ENCODE results near the gene ITSN2.

Gene ITSN2

GRCh38 chr2:24276349-24276899, 83.9 kb downstream of the ITSN2 start:
- H3K27me3 Mint-ChIP-seq, result no peaks in the 10 kb centered on the region
- peaks cover 2% of the 10 kb centered on the region for H3K36me3 Mint-ChIP-seq
- no peaks in the 10 kb centered on the region for H3K4me1 Mint-ChIP-seq (ENCODE audit: low read depth)
- no peak overlapping the region for H3K27ac Mint-ChIP-seq
- no peak overlapping the region for H3K4me3 Mint-ChIP-seq
- no peaks in the 10 kb centered on the region for H3K9me3 Mint-ChIP-seq (ENCODE audit: low read depth)

- Mint-ChIP-seq H3K36me3 (peaks cover 2% of the 10 kb centered on the region), H3K9me3 (ENCODE audit: low read depth) (no peaks in the 10 kb centered on the region)
Measured at GRCh38 chr2:24274809-24275208, 85.5 kb downstream of the ITSN2 start.

DNA sequence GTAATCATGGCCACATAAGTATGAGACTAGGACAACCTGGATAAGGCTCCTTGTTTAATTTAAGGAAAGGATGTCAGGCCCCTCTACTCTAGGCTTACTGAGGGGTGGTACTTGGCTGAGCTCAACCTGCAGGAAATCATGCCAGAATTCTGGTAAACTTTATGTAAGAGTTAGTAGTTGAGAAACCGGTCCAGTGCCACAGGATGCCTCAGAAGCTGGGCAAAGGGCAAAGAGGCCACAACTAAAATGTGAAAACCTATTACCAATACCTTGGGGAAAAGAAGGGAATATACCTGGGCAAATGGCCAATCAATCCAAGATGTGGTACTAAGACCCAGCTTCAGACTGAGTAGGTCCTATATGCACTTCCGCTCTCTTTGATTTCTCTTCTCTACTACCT, 86.7 kb downstream of the ITSN2 start:
- Mint-ChIP-seq H3K4me1 (ENCODE audit: low read depth) (peaks cover 1% of the 10 kb centered on the region), H3K27me3 (no peaks in the 10 kb centered on the region), H3K9me3 (ENCODE audit: low read depth) (no peaks in the 10 kb centered on the region), H3K27ac (no peak overlapping the region), H3K36me3 (peaks cover 6% of the 10 kb centered on the region), H3K4me3 (no peak overlapping the region)

More at GRCh38 chr2:24274809-24275208, 85.5 kb downstream of the ITSN2 start:
- Mint-ChIP-seq H3K4me3 (no peak overlapping the region), H3K27ac (no peak overlapping the region), H3K4me1 (ENCODE audit: low read depth) (no peaks in the 10 kb centered on the region), H3K27me3 (no peaks in the 10 kb centered on the region)

DNA sequence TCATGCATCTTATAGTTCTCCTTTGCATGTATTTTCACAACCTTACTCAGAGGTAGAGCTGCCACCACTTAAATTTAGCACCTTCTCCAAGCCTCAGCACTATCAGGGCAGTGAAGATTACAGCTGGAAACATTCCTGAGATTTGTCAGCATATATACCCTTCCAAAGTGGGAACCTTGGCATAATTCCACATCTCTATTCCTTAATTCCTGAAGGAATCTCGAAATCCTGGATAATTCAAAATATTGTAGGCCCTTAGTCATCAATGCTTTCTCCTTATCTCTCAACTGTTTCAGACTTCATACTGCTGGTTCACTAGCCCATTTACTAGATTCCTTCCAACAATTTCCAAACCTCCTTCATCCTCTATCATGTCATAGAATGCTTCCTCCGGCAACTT, 87.4 kb downstream of the ITSN2 start:
- peaks cover 6% of the 10 kb centered on the region for H3K36me3 Mint-ChIP-seq
- peaks cover 1% of the 10 kb centered on the region for H3K4me1 Mint-ChIP-seq (ENCODE audit: low read depth)
- peak overlapping the region; percentile 1 for H3K27ac Mint-ChIP-seq
- no peaks in the 10 kb centered on the region for H3K9me3 Mint-ChIP-seq (ENCODE audit: low read depth)
- no peaks in the 10 kb centered on the region for H3K27me3 Mint-ChIP-seq
- H3K4me3 Mint-ChIP-seq, result no peak overlapping the region

GRCh38 chr2:24272161-24272802, 88.1 kb downstream of the ITSN2 start:
- Mint-ChIP-seq H3K36me3 (peaks cover 6% of the 10 kb centered on the region), H3K27ac (no peak overlapping the region), H3K4me3 (no peak overlapping the region), H3K9me3 (ENCODE audit: low read depth) (no peaks in the 10 kb centered on the region), H3K27me3 (no peaks in the 10 kb centered on the region), H3K4me1 (ENCODE audit: low read depth) (peaks cover 1% of the 10 kb centered on the region)

DNA sequence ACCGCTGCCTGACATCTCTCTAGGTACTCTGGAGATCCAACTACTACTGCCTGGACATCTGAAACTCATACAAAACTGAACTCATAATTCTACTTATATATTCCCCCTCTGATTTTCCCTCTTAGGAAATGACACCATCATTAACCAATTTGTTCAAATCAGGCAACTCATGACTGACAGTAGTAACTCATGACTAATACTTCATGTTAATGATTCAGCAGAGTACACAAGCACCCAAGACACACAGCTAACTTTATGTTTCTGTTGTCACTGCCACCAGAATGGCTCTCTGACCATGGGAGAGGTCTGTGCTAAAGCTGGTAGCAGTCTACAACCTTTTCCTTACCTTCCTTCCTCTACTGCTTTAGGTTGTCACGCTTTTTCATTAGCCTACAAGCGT, 91.1 kb downstream of the ITSN2 start:
- H3K9me3 Mint-ChIP-seq (ENCODE audit: low read depth), result no peaks in the 10 kb centered on the region
- peaks cover 11% of the 10 kb centered on the region for H3K36me3 Mint-ChIP-seq
- no peaks in the 10 kb centered on the region for H3K27me3 Mint-ChIP-seq
- H3K4me1 Mint-ChIP-seq (ENCODE audit: low read depth), result peaks cover 1% of the 10 kb centered on the region
- H3K27ac Mint-ChIP-seq, result peak overlapping the region; percentile 30
- no peak overlapping the region for H3K4me3 Mint-ChIP-seq

- peaks cover 10% of the 10 kb centered on the region for H3K36me3 Mint-ChIP-seq
Measured at GRCh38 chr2:24265212-24265611, 95.1 kb downstream of the ITSN2 start.

GRCh38 chr2:24262421-24262970, 97.8 kb downstream of the ITSN2 start:
- peaks cover 7% of the 10 kb centered on the region for H3K36me3 Mint-ChIP-seq
- H3K9me3 Mint-ChIP-seq (ENCODE audit: low read depth), result no peaks in the 10 kb centered on the region
- no peak overlapping the region for H3K4me3 Mint-ChIP-seq
- no peaks in the 10 kb centered on the region for H3K4me1 Mint-ChIP-seq (ENCODE audit: low read depth)
- H3K27me3 Mint-ChIP-seq, result no peaks in the 10 kb centered on the region
- H3K27ac Mint-ChIP-seq, result peak overlapping the region; percentile 52

More at GRCh38 chr2:24265212-24265611, 95.1 kb downstream of the ITSN2 start:
- Mint-ChIP-seq H3K4me3 (no peak overlapping the region), H3K27ac (peak overlapping the region; percentile 28), H3K9me3 (ENCODE audit: low read depth) (no peaks in the 10 kb centered on the region), H3K4me1 (ENCODE audit: low read depth) (peaks cover 1% of the 10 kb centered on the region), H3K27me3 (no peaks in the 10 kb centered on the region)

- Mint-ChIP-seq H3K36me3 (peaks cover 7% of the 10 kb centered on the region), H3K27me3 (no peaks in the 10 kb centered on the region), H3K4me3 (no peak overlapping the region), H3K27ac (no peak overlapping the region), H3K4me1 (ENCODE audit: low read depth) (no peaks in the 10 kb centered on the region), H3K9me3 (ENCODE audit: low read depth) (no peaks in the 10 kb centered on the region)
Measured at GRCh38 chr2:24261441-24261840, 98.9 kb downstream of the ITSN2 start.

DNA sequence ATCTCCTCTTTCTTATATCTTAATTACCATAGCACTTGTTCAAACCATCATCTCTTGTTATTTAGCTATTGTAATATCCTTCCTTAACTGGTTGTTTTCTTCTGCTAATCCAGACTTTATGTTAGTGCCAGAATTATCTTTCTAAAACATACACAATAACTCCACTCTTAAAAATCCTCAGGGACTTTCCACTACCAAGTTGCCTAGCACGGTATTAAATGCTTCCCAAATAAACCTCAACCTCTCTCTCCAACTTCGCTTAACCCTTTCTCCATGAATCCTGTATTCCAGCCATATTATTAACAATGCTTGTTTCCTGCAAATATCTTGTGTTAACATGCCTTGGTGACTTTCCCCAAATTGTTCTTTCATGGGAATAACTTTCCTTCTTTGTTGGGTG, 101.0 kb downstream of the ITSN2 start:
- no peaks in the 10 kb centered on the region for H3K27me3 Mint-ChIP-seq
- H3K27ac Mint-ChIP-seq, result no peak overlapping the region
- H3K4me1 Mint-ChIP-seq (ENCODE audit: low read depth), result no peaks in the 10 kb centered on the region
- H3K36me3 Mint-ChIP-seq, result peaks cover 2% of the 10 kb centered on the region
- no peaks in the 10 kb centered on the region for H3K9me3 Mint-ChIP-seq (ENCODE audit: low read depth)
- H3K4me3 Mint-ChIP-seq, result no peak overlapping the region

GRCh38 chr2:24258718-24259117, 101.6 kb downstream of the ITSN2 start:
- H3K27me3 Mint-ChIP-seq, result no peaks in the 10 kb centered on the region
- H3K4me3 Mint-ChIP-seq, result no peak overlapping the region
- H3K27ac Mint-ChIP-seq, result no peak overlapping the region
- H3K36me3 Mint-ChIP-seq, result peaks cover 2% of the 10 kb centered on the region
- no peaks in the 10 kb centered on the region for H3K4me1 Mint-ChIP-seq (ENCODE audit: low read depth)
- no peaks in the 10 kb centered on the region for H3K9me3 Mint-ChIP-seq (ENCODE audit: low read depth)

GRCh38 chr2:24253303-24253919, 106.9 kb downstream of the ITSN2 start:
- no peaks in the 10 kb centered on the region for H3K4me1 Mint-ChIP-seq (ENCODE audit: low read depth)
- no peaks in the 10 kb centered on the region for H3K9me3 Mint-ChIP-seq (ENCODE audit: low read depth)
- peaks cover 7% of the 10 kb centered on the region for H3K36me3 Mint-ChIP-seq
- no peak overlapping the region for H3K4me3 Mint-ChIP-seq
- peak overlapping the region; percentile 70 for H3K27ac Mint-ChIP-seq
- no peaks in the 10 kb centered on the region for H3K27me3 Mint-ChIP-seq

- Mint-ChIP-seq H3K9me3 (ENCODE audit: low read depth) (no peaks in the 10 kb centered on the region), H3K4me3 (no peak overlapping the region), H3K36me3 (peaks cover 3% of the 10 kb centered on the region), H3K4me1 (ENCODE audit: low read depth) (no peaks in the 10 kb centered on the region), H3K27ac (no peak overlapping the region), H3K27me3 (no peaks in the 10 kb centered on the region)
Measured at GRCh38 chr2:24247592-24247991, 112.7 kb downstream of the ITSN2 start.

DNA sequence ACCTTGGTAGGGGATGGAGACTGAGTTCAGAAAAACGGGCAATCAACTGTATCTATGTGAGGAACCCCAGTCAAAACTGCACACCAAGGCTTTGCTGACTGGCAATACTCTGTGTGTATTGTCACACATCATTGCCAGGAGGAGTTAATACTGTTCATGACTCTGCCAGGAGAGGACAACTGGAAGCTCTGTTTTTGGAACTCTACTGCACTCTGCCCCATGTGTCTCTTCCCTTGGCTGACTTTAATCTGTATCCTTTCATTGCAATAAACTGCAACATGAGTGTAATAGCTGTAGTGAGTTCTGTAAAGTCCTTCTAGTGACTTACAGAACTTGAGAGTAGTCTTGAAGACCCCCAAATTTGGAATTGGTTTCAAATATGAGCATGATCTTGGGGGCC, 113.2 kb downstream of the ITSN2 start:
- peaks cover 3% of the 10 kb centered on the region for H3K36me3 Mint-ChIP-seq
- no peak overlapping the region for H3K27ac Mint-ChIP-seq
- no peaks in the 10 kb centered on the region for H3K4me1 Mint-ChIP-seq (ENCODE audit: low read depth)
- no peak overlapping the region for H3K4me3 Mint-ChIP-seq
- no peaks in the 10 kb centered on the region for H3K27me3 Mint-ChIP-seq
- H3K9me3 Mint-ChIP-seq (ENCODE audit: low read depth), result no peaks in the 10 kb centered on the region

DNA sequence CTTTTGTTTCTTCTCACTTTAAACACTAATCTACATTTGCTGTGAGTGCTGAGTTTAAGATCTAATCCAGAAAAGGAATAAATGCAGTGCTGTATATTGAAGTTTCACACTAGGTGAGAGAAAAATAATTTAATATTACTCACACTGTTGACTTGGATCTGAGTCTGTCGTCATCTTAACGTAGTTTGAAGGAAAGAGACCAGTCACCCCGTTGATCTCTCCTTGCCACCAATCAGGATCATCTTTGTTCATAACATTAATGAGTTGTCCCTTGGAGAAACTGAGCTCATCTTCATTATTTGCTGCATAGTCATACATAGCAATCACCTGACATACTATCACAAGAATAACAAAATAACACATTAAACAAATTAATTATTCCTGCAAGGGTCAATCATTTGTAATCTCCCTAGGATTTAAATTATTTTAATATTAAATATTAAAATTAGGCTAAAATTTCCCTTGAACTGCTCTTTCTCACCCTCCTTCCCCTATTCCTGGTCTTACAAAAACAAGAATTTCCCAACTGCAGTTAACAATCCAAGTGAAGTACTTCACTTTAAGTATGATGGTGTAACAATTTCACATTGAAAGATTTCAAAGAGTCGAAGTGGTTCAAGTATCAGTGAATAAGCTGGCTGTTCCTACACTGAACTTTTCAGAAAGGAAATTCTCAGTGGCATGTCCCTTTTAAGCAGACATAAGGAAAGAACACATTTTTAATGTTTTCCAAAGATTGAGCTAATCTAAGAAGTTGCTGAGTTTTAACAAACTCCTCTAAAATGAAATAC, 114.2 kb downstream of the ITSN2 start:
- Mint-ChIP-seq H3K9me3 (ENCODE audit: low read depth) (no peaks in the 10 kb centered on the region), H3K27ac (peak overlapping the region; percentile 56), H3K4me1 (ENCODE audit: low read depth) (no peaks in the 10 kb centered on the region), H3K27me3 (no peaks in the 10 kb centered on the region), H3K36me3 (no peaks in the 10 kb centered on the region), H3K4me3 (no peak overlapping the region)

Data from activated naive CD8-positive, alpha-beta T cell (primary cell).